Testis (tissue), 2 donors: ENCODE data around the gene NALCN.

Source experiments
- POLR2A ChIP-seq: fragments of 450-650 bp; IDR thresholded peaks from one replicate; pipeline ENCODE4 v1.6.1; 2017; ENCODE audit warnings: antibody characterized with exemption, mild to moderate bottlenecking, moderate library complexity
- TF ChIP-seq, protein P1 (sequence below), 3 experiments: fragments of 450-650 bp in 2 of 3; fragments of 200-600 bp in 1 of 3; sonication (generic) in 1 of 3; IDR thresholded peaks; one replicate each; pipeline ENCODE4 v1.5.1; 2016 to 2019; ENCODE audit warnings: antibody characterized with exemption in 3 of 3, mild to moderate bottlenecking in 2 of 3, moderate library complexity in 1 of 3

DNA sequence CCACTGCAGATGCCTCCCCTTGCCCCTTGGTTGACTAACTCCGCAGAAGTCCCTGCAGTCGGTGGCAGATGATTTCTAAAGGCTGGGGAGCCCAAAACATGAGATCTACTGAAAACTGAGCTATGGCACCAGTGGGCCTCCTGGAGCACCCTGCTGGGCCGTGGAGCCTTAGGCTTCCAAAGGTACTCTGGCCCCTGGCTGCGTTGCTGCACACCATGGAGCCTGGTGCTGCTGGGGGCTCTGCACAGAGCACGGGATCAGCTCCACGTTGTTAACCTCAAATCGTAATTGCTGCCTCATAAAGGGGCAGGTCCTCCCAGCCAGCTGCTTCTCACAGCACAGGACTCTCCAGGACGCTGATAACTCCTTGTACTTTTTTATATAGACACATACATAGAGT lies 357.5 kb downstream of the NALCN start:
- TF ChIP-seq, protein P1, sequence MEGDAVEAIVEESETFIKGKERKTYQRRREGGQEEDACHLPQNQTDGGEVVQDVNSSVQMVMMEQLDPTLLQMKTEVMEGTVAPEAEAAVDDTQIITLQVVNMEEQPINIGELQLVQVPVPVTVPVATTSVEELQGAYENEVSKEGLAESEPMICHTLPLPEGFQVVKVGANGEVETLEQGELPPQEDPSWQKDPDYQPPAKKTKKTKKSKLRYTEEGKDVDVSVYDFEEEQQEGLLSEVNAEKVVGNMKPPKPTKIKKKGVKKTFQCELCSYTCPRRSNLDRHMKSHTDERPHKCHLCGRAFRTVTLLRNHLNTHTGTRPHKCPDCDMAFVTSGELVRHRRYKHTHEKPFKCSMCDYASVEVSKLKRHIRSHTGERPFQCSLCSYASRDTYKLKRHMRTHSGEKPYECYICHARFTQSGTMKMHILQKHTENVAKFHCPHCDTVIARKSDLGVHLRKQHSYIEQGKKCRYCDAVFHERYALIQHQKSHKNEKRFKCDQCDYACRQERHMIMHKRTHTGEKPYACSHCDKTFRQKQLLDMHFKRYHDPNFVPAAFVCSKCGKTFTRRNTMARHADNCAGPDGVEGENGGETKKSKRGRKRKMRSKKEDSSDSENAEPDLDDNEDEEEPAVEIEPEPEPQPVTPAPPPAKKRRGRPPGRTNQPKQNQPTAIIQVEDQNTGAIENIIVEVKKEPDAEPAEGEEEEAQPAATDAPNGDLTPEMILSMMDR (IDR thresholded peaks at IDR 0.05), result no peak
- TF ChIP-seq POLR2A, result no peak
